ENCODE data around the gene GRIK4. TPM values are rescaled to one million over a fixed set of nuclear protein-coding genes. Genes with fewer than 3 reads are reported as not detected.
"Not testable (repeated sequence)": the region's sequence is repeated elsewhere in the genome, so short reads cannot be mapped to it uniquely, and the experiment has no call there.

GRIK4 gene
- total RNA-seq, 1 donor from 2014 or later, result under 0.01 TPM

DNA sequence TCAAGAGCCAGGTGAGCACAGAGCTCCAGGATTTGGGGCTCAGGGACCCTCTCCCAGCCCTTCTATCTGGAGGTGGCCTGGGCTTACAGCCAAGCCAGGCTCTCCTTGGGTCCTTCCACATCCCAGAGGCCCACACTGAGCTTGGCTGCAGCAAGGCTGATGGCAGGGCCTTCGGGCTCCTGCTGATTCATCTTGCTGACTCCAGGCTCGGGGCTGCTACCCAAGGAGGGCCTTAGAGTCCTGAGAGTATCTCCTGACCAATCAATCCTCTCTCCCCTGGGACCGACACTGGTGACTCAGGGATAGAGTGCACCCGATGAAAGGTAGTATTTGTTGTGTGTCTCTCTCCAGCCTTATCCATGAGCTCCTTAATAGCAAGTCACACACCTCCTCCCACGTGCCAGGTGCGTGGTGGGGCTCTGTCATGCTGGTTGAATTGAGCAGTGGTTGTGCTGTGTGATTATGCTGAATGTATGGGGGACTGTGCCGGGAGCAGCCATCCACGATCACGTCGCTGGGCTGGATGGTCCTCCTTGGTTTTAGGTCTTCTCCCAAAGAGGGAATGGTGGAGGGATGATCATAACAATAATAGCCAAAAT, 62.3 kb downstream of the GRIK4 start:
- DNase-seq (ENCODE audit: low read depth in 2 of 2), result no peak

DNA sequence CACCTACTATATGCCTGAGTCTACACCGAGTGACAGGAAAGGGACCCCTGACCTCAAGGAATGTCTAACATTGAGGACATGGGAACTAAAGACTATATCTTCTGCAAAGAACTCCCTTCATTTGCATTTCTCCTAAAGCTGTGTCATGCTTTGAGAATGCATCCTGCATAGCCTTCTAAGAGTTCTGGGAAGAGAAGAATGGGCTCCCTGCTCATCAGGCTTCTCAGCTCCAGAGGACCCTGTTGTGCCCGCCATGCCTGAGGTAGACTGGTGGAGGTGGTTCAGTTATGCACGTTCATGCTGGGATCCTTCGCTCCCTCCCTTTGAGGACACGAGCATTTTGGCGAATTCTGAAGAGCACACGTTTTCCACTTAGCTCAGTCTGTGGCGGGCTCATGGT, 63.3 kb downstream of the GRIK4 start:
- DNase-seq (ENCODE audit: low read depth in 2 of 2), result no peak

DNA sequence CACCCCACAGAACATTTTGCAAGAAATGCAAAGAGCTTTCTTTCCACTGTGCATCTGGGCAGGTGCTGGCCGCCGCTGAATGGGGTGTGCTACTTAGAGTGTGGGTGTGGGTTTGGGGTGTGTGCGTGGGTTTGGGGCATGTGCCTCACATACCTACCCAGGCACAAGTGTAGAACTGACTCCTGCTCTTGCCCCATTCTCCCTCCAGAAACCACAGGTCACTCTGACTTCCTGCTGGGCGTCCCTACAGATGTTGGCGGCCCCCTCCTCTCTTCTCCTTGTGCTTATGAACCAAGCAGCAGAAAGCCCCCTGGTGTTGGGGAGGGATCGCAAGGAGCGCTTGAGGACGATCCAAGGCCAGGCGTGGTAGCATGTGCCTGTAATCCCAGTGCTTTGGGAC, 63.9 kb downstream of the GRIK4 start:
- DNase-seq (ENCODE audit: low read depth in 2 of 2), result no peak

DNA sequence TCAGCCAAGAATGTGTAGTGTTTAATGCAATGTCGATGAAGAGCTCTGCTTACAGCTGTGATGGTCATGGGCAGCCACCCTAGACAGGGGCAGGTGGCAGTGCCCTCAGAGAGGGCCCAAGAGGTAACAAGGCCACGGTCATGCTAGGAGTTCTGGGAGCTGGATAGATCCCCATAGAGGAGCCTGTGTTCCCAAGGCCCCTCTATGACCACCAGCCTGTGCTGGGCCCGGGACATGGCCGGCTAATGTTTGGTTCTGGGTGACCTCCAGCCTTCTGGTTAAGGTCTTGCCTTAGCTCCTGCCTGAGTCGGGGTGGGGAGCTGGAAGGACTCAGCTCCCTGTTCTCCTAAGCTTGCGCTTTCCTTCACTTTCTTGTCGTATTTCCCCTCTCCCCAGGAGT, 65.1 kb downstream of the GRIK4 start:
- DNase-seq (ENCODE audit: low read depth in 2 of 2), result no peak

DNA sequence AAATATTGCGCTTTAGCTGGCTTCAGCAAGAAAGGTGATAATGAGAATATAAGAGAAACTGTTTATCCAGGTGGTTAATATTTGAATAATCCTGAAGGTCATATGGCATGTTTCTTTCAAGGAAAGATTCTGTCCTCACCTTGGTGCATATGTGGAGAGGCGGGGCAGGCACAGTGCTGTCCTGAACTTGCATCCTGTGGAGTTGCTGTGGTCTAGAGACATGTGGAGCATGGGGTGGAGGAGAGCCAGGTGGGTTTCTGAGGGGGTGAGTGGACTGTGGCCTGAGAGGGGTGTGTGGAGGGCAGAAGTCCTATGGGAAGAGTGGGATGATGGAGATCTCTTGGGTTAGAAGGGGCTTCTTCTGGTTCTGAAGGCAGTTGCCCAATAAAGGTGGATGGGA, 65.5 kb downstream of the GRIK4 start:
- DNase-seq (ENCODE audit: low read depth in 2 of 2), result no peak

DNA sequence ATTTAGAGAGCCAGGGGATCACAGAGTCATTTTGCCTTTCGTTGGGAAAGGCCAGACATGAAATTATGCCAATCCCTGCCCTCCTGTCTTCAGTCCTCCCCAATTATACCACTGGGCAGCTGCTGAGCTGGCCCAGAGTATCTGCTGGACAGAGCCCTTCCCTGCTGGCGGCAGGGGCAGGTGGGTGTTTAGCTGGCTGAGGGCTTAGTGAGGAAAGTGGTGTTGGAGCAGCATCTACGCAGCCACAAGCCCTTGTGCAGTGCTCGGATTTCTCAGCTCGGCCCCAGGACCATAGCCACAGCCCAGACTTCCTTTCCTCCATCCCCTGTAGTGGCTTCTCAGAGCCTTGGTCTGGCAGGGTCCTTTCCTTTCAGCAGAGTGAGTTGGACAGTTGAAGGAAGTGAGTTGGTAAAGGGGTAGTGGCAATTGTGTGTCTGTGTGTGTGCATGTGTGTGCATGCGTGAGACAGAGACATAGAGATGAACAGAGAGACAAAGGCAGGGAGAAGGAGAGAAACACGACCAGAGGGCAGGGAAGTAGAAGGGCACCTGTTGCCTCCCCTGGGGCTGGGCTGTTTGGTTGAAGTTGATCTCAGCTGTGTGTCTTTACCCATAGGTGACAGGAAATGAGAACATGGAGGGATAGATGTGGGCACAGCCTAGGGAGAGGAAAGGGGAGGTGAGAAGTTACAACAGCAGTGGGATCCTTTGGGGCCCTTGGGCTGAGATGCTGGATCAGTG, 66.2 kb downstream of the GRIK4 start:
- no peak for DNase-seq (ENCODE audit: low read depth in 2 of 2)

DNA sequence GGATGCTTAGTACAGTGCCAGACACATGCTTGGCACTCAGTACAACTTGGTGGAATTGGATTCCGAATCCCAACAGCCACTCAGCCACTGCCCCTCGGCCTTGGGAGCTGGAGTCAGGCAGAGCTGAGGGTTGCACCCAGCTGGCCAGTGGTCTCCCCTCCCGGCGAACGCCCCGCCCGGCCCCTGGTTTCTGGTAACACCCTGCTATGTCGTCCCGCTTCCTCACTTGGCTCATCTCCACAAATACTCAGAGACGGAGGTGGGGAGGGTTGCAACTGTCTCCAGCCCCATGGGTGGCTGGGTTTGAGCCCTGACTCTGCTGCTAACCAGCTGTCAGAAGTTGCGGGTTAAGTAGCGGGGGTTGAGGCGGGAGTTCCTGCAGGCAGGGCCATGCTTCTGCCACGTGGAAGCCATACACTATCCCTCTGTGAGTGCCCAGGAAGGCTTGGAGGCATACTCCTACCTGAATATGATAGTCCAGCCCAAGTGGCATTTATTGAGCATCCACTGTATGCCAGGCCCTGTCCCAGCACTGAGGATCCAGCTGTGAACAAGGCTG, 67.1 kb downstream of the GRIK4 start:
- DNase-seq (ENCODE audit: low read depth in 2 of 2), result no peak

DNA sequence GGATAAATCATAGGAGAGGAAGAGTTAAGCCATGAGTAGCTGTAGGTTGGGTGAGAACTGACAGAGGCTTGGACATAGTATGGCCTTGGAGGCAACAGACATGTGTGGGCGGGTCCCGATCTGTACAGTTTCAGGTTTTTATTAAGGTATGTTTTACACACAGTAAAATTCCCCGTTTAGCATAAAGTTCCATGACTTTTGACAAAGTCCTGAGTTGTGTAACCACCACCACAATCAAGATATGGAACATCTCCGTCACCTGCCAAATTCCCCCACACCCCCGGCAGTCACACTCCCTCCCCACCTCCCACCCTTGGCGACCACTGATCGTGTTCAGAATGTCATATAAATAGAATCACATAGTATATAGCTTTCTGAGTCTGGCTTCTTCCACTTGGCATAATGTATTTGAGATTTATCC, 68.1 kb downstream of the GRIK4 start:
- DNase-seq (ENCODE audit: low read depth in 2 of 2), result no peak

DNA sequence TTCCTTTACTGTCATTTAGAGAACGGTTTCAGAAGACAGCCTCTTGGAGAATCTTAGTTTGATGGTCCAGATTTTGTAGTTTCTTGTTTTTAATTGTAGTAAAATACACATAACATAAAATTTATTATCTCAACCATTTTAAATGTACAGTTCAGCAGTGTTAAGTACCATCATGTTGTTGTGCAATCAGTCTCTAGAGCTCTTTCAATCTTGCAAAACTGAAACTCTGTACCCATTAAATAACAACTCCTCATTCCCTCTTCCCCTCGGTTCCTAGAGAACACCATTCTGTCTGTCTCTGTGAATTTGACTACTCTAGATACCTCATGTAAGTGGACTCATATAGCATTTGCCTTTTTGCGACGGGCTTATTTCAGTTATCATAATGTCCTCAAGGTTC, 69.8 kb downstream of the GRIK4 start:
- DNase-seq (ENCODE audit: low read depth in 2 of 2), result no peak

DNA sequence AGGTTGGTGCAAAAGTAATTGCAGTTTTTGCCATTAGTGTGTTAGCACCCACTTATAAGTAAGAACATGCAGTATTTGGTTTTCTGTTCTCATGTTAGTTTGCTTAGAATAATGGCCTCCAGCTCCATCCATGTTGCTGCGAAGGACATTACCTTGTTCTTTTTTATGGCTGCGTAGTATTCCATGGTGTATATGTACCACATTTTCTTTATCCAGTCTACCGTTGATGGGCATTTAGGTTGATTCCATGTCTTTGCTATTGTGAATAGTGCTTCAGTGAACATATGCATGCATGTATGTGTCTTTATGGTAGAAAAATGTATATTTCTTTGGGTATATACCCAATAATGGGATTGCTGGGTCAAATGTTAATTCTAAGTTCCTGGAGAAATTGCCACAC, 71.0 kb downstream of the GRIK4 start:
- DNase-seq (ENCODE audit: low read depth in 2 of 2), result not testable (repeated sequence)

DNA sequence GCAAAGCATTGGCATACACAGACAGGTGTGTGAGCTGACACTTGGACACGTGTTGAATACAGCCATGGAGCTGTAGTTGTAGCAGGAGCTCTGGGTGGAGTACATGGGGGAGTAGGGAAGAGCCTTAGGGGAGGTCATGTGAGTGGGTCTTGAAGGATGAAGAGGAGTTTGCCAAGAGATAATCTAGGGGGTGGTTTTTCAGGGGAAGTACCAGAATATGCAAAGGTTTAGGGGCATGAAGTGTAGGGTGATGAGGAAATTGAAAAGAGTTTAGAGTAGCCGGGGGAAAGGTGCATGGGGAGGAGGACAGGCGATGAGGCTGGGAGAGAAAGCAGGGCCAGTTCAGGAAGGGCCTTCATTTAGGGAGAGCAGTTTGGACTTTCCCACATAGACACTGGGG, 74.5 kb downstream of the GRIK4 start:
- no peak for DNase-seq (ENCODE audit: low read depth in 2 of 2)

DNA sequence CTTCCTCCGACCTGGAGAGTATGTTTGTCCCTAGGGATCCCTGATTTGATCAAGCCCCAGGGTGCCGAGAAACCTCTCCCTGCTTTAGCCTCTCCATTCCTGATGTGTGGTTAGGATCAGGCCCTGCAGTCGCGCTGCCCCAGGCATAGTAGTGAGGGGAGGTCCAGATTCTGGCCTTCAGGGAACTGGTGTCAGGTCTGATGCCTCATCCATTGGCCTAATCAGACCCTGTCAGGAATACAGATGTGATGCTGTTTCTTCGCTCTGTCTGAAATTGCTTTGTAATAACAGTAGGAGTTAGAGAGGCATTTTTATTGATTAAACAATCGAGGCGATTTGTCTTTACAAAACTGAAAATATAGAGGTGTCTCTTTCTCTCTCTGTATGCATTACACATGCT, 75.2 kb downstream of the GRIK4 start:
- DNase-seq (ENCODE audit: low read depth in 2 of 2), result no peak

DNA sequence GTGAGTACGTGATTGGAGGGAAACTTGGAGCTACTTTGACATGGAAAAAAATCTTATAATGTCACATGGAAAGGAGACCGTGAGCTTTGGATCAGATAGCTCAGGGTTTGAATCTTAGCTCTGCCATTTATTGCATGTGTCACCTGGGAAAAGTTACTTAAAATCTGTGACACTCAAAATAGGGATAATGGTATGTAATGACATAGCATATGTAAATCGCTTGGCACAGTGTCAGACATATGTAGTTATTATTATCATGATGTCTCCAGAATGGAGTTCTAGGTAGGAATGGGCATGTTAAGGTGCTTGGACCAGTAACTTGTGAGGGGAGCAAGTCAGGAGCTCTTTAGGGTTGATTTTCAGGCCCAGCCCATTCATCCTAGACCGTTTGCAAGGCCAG, 75.8 kb downstream of the GRIK4 start:
- no peak for DNase-seq (ENCODE audit: low read depth in 2 of 2)

DNA sequence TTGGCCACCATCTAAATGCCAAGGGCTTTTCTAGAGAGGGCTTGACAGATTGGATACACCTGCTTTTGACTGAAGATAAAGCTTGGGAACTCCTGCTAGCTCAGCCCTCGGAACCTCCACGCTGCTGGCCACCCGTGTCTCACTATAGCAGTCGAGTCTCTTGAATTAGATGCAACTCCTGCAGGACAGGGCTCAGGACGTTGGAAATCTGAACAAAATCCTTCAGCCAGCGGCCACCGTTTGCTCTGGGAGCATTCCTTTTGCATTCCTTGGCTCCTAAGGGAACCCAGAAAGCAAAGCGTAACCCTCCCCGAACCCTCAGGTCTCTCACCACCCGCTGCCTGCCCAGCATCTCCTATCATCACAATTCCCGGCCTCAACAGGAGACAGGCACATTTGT, 77.8 kb downstream of the GRIK4 start:
- no peak for DNase-seq (ENCODE audit: low read depth in 2 of 2)

DNA sequence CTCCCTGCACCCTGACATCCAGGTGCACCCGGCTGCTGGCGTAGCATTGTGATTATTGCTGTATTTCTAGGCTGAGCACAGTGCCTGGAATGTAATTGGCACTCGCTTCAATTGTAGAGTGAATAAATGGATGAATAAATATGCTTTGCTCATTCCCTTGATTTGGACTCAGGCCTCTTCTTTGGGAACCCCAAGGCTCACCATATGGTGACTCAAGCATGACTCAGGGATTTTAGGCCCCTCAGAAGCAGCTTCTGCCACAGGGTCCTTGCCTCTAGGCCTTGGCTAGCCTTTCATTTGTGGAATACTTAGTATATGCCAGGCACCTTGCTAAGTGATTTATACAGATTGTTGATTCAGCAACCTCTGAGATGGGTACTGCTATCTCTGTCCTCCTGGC, 78.9 kb downstream of the GRIK4 start:
- no peak for DNase-seq (ENCODE audit: low read depth in 2 of 2)

DNA sequence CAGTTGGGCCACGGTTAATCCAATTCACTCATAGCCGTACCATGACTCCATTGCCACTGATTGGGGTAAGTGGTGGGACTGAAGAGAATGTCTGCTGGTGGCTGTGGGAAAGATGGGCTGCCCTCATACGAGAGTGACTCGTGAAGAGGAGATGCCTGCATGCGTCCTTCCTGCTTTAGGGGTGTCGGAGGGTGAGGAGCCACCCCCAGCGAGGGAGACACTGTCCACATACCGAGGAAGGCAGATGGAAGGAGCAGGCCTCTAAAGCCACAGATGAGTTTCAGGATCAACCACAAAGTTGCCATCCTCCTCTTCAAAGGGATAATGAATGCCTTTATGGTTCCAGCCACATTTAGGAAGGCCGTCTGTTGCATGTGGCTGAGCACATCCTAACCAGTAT, 83.2 kb downstream of the GRIK4 start:
- DNase-seq (ENCODE audit: low read depth in 2 of 2), result no peak

DNA sequence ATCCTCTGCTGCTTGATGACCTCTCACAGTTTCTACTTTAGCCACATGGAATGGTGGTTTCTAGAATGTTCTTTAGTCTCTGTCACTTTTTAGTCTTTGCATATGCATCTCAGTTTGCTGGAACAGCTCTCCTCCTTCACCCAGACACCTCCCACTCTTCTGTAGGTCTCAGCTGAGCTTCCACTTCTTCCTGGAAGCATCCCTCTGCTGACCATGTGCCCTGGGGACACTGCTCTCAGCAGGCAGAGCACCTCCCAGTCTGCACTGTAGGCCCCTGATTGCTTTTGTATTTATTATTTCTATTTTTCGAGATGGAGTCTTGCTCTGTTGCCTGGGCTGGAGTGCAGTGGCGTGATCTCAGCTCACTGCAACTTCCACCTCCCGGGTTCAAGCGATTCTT, 84.0 kb downstream of the GRIK4 start:
- no peak for DNase-seq (ENCODE audit: low read depth in 2 of 2)

DNA sequence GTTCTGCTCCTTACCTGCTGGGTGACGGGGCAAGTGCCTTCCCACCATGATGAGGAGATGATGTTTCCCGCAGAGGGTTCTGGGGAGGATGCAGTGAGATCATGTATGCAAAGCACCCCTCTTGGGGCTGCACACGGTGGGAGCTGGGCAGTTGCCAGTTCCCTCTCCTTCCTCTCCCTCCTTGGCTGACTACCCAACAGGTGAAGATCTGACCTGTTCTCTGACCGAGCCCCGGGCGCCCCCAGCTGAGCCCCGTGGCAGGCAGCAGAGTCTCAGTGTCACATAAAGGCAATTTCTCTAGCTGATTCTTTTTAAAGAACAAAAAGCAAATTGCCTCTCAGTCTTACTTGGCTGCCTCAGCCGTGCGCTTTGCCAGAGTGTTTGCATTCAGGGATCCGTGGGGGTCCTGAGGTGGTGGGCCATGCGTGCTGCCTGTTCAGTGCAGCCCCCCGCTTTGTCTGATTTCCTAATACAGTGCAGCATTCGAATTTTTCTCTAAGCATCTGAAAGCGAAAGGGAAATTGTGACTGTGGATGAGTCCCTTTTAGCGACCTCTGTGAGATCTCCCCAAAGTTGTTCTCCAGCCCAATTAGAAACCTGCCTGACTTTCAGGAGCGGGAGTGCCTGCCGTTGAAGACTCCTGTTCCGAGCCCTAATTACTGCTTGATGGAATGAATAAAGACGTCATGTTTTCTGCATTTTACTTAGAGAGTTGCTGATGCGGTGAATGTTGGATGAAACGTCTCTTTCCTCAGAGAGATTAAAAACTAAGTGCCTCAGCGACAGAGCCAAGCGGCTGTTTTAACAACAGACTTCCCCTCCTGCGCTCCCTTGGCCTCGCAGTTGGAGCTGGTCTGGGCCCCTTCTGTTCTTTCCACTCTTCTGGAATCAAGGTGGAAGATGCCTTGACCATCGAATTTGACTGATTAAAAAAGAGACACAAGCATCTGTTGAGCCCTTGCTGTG, 86.0 kb downstream of the GRIK4 start:
- DNase-seq (ENCODE audit: low read depth in 2 of 2), result no peak

DNA sequence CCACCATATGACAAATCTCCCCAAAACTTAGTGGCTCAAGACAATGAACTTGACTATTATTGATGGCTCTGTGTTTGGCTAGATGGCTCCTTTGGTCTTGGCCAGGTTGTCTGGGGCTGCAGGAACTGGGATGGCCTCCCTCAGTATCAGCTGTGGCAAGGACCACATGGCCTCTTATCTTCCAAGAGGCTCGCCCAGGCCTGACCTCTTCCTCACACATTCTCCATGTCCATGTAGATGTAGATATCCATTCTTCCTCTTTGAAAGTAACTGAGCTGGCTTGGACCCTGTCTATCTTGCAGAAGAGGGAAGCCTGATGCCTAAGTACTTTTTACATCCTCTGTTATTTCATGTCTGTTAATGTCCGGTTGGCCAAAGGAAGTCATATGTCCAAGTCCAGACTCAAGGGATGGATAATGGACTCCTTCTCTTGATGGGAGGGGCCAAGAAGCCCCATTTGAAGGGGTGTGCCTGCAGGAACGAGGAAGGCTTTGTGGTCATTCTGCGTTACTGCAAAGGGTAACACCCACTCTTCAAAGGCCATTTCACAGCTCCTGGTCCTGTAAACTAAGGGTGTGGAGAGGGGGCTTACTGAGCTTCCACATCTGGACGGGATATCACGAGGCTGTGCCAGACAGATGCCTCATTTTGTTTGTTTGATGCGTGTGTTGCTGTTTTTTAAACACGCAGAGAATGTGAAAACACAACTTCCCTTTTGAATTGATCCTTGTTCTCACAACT, 87.1 kb downstream of the GRIK4 start:
- DNase-seq (ENCODE audit: low read depth in 2 of 2), result no peak

DNA sequence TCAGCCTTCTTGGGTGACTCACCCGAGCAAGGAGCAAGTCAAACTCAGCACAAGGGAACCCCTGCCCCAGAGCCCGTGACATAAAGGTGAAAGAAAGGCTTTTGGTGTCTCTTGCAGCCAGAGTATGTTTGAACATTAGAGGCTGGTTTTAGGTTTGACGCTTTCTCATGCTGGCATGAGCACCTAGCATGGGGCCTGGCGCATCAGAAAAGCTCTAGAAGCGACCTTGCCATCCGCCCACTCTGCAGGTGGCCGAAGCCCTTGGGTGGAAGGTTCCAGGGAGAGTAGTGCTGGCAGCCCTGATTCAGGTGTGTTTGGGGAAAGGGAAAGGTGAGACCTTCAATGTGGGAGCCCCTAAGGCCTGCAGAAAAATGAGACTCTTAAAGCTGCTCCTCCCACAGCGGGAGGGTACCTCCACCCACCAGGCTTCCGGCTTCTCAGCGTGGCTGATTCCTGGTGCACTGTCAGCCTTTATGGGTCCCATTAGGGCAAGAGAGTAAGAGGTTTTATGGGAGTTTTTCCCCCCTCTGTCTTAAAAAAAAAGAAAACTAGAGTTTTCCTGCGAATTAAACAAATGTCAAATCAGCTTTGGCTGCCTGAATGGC, 88.4 kb downstream of the GRIK4 start:
- no peak for DNase-seq (ENCODE audit: low read depth in 2 of 2)

DNA sequence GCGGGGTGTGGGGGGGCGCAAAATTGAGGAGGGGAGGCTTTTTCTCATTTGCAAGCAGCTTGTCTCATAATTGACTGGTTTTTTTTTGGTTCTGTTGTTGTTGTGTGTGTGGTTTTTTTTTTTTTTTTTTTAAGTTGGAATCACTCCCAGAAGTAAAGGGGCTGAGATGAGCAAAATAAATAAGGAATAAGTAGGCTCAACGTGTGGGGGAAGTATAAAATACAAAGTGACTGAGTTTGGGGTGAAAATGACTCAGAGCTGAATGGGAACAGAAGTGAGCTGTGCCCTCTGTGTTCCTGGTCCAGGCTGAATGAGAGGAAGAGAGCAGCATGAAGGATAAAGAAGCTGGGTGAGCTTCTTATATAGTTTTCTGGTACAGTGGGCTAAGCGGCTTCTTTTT, 90.0 kb downstream of the GRIK4 start:
- peak in 1 of 2 donors; percentile 11 for DNase-seq (ENCODE audit: low read depth in 2 of 2)

Measured in lung microvascular endothelial cell (primary cell).